Right lobe of liver (tissue), 6 donors: ENCODE results near the gene KIF23. TPM values are rescaled to one million over a fixed set of nuclear protein-coding genes. Genes with fewer than 3 reads are reported as not detected.

Experiments used
- ATAC-seq, 4 donors: fragments of 200-7000 bp; cut with Tn5 transposase; one replicate each; pipeline ENCODE4 v1.9.1; 2020; ENCODE audit warnings: mild to moderate bottlenecking in 4 of 4, moderate library complexity in 4 of 4
- DNase-seq, 3 donors: peaks; one replicate each; pipeline ENCODE4 v3.0.0-alpha.2; 2020
- H3K27ac ChIP-seq, 3 donors: fragments of 200-600 bp; one replicate each; pipeline ENCODE4 v1.8.0; 2022
- H3K27me3 ChIP-seq, 2 donors: fragments of 200-600 bp; one replicate each; pipeline ENCODE4 v1.8.0; 2022
- H3K36me3 ChIP-seq, 4 donors: fragments of 200-600 bp; sonication (generic) in 1 of 4; one replicate each; pipeline versions ENCODE4 v1.5.1 to v1.8.0; 2017 to 2022; ENCODE audit warnings: control low read depth in 1 of 4
- H3K4me1 ChIP-seq, 4 donors: fragments of 200-600 bp; sonication (generic) in 1 of 4; one replicate each; pipeline versions ENCODE4 v1.5.1 to v1.8.0; 2017 to 2022; ENCODE audit warnings: control low read depth in 1 of 4
- H3K4me3 ChIP-seq, 3 donors: fragments of 200-600 bp; one replicate each; pipeline ENCODE4 v1.8.0; 2022
- H3K9me3 ChIP-seq, 4 donors: fragments of 200-600 bp; sonication (generic) in 1 of 4; one replicate each; pipeline versions ENCODE4 v1.5.1 to v1.8.0; 2017 to 2022; ENCODE audit warnings: control low read depth in 1 of 4
- POLR2A ChIP-seq: fragments of 450-650 bp; IDR thresholded peaks from one replicate; pipeline ENCODE4 v1.6.1; 2017; ENCODE audit warnings: antibody characterized with exemption, mild to moderate bottlenecking
- WGBS: methylation state at CpG from one replicate; pipeline ENCODE4 v1.1.6; 2018; ENCODE audit warnings: low coverage, low lambda C conversion rate; ENCODE audit not compliant: insufficient coverage; ENCODE audit errors: missing lambda C conversion rate; 5-methylcytosine and 5-hydroxymethylcytosine counted together
- intact Hi-C, 2 donors: fragments of 100-400 bp; cut with DNase I; formaldehyde crosslinking; loops; one replicate each; pipeline versions ENCODE4 v1.11.2 to v1.14.1; 2022
- total RNA-seq, 6 experiments: library from RNA; depleted of rRNA in 2 of 6; stranded (reverse); fragments of >200 nt in 2 of 6; fragmentation: NEBNext Ultra II Directional in 3 of 6; extraction: Animal tissue kit (Norgen Biotek cat#: 25700) in 3 of 6; gene quantifications; one replicate each; pipeline versions ENCODE4 v1.1.0 to v1.2.4, GENCODE V29; 2016 to 2023
- TF ChIP-seq, protein P1 (sequence below), 4 donors: fragments of 200-600 bp in 3 of 4; fragments of 450-650 bp in 1 of 4; IDR thresholded peaks; one replicate each; pipeline versions ENCODE4 v1.5.1 to v1.8.0; 2016 to 2022; ENCODE audit warnings: antibody characterized with exemption in 4 of 4, mild to moderate bottlenecking in 2 of 4
- donor health status: DM: no; HTN: yes; CAD: no.
- donor health status: DM: no; HTN: no; CAD: no.
- donor health status: DM: no; HTN: no; CAD: no.
- donor health status: DM: no; HTN: yes; CAD: no.
- donor health status: DM: no; HTN: yes; CAD: no.

KIF23 gene
- total RNA-seq, 6 experiments from 2014 or later, result 0.09 to 2.2 (median 1.2) TPM

DNA sequence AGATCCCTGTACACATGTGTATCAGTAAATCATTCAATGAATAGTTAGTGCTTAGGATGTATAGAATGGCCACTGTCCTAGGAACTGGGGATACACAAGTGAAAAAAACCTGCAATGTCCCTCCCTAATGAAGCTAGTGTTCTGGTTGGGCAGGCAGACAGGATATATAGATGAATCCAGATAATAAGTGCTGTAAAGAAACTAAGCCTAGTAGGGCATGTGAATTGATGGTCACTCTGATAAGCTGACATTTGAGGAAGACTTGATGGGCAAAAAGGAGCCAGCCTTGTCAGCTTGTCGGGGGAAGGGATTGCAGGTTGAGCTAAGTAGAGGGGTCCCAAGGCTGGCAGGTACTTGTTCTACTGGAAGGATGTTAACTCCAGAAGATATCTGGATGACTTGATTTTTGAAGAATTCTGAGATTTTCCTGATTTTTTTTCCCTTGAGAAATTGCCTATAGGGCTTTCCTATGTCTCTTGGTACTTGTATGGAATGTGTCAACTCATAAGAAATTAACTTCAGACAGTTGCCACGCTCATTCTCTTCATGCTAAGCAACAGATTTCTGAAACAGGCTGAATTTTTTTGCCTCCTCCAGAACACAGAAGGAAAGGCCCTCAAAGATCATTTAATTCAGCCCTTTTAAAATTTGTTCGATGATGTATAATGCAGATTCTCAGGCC is 6.3 kb upstream of the KIF23 start:
- no peaks in the 10 kb centered on the region for H3K36me3 ChIP-seq
- WGBS, result 73% methylated on average over 3 of the region's 3 CpGs
- H3K4me3 ChIP-seq, result no peak overlapping the region
- H3K4me1 ChIP-seq, result no peaks in the 10 kb centered on the region
- H3K9me3 ChIP-seq, result no peaks in the 10 kb centered on the region
- no peak for TF ChIP-seq POLR2A
- TF ChIP-seq, protein P1, sequence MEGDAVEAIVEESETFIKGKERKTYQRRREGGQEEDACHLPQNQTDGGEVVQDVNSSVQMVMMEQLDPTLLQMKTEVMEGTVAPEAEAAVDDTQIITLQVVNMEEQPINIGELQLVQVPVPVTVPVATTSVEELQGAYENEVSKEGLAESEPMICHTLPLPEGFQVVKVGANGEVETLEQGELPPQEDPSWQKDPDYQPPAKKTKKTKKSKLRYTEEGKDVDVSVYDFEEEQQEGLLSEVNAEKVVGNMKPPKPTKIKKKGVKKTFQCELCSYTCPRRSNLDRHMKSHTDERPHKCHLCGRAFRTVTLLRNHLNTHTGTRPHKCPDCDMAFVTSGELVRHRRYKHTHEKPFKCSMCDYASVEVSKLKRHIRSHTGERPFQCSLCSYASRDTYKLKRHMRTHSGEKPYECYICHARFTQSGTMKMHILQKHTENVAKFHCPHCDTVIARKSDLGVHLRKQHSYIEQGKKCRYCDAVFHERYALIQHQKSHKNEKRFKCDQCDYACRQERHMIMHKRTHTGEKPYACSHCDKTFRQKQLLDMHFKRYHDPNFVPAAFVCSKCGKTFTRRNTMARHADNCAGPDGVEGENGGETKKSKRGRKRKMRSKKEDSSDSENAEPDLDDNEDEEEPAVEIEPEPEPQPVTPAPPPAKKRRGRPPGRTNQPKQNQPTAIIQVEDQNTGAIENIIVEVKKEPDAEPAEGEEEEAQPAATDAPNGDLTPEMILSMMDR (IDR thresholded peaks at IDR 0.05), result no peak
- H3K27ac ChIP-seq, result no peak overlapping the region
- DNase-seq, result no peak
- intact Hi-C loops, result no loop called here
- ATAC-seq, result no peak
- H3K27me3 ChIP-seq, result no peaks in the 10 kb centered on the region

DNA sequence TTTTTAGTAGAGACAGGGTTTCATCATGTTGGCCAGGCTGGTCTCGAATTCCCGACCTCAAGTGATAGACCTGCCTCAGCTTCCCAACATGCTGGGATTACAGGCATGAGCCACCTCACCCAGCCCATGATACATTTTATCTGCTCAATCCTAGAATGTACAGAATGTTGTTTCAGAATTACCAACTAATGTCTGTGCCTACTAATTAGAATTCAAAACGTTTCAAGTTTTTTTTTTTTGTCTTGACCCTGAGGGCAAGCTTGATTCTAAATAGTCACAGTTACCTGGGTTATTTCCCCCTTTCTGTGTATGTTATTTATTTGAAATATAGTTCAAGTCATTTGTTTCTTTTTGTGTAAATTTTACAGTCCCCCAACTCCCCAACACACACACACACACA is 5.3 kb upstream of the KIF23 start:
- 20% methylated on average over 1 of the region's 3 CpGs for WGBS
- no peak for TF ChIP-seq POLR2A
- TF ChIP-seq, protein P1 (IDR thresholded peaks at IDR 0.05), result no peak
- no peaks in the 10 kb centered on the region for H3K36me3 ChIP-seq
- H3K27me3 ChIP-seq, result no peaks in the 10 kb centered on the region
- H3K4me1 ChIP-seq, result no peaks in the 10 kb centered on the region
- no peak overlapping the region for H3K27ac ChIP-seq
- ATAC-seq, result no peak
- intact Hi-C loops, result no loop called here
- H3K9me3 ChIP-seq, result no peaks in the 10 kb centered on the region
- no peak overlapping the region for H3K4me3 ChIP-seq
- DNase-seq, result no peak

DNA sequence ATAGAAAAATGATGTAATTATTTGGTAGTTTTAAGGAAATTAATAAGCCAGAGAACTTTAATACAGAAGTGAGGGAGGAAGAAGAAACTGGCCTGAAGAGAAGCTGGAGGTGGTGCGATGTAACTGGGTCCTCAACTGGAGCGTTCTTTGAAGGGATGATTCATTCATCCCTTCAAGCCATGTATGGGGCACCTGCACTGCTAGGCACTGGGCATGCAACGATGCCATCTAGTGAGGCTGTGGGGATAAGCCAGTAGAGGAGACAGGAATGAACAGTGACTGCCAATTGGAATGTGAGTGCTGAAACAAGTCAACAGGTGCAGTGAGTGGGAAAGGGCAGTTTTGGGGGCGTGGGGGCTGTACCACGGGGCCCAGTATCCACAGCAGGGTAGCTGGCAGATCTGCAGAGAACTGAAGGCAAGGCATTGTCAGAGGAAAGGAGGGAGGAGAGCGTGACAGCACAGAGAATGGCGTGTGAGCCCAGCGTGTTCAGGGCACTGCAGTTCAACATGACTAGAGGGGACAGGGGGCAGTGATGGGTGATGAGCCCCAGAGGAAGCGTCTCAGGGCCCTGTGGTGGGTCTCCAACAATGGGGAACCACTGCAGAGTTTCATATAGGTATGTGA is 3.8 kb upstream of the KIF23 start:
- WGBS, result 47% methylated on average over 9 of the region's 9 CpGs
- ATAC-seq (peak in 3 of 4 donors; percentile 12 to 46 (median 30)), DNase-seq (no peak)
- TF ChIP-seq, protein P1 (IDR thresholded peaks at IDR 0.05), result peak in 2 of 4 donors; percentile 24 to 36
- TF ChIP-seq POLR2A, result no peak
- Histone ChIP-seq H3K27me3 (no peaks in the 10 kb centered on the region), H3K27ac (no peak overlapping the region), H3K9me3 (no peaks in the 10 kb centered on the region), H3K4me1 (peaks cover 0 to 4% (median 0%) of the 10 kb centered on the region in 4 donors), H3K36me3 (no peaks in the 10 kb centered on the region), H3K4me3 (no peak overlapping the region)
- intact Hi-C loops, result no loop called here

DNA sequence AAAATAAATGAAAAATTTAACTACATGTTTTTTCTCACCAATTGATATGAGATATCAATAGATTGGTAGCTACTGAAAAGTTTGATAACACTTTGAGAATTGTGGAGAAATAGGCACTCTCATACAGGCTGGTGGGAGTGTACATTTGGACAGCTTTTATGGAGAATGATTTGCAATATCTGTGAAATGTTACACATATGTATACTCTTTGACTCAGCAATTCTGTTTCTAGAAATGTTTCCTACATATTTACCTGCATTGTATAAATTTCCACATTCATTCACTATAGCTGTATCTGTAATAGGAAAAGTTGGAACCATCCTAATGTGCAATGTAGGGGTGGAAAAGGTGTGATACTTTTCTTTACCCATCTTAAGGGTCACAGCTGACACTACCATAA is 1.9 kb upstream of the KIF23 start:
- DNase-seq (no peak), ATAC-seq (no peak)
- Histone ChIP-seq H3K9me3 (no peaks in the 10 kb centered on the region), H3K27me3 (no peaks in the 10 kb centered on the region), H3K4me3 (no peak overlapping the region), H3K36me3 (no peaks in the 10 kb centered on the region), H3K27ac (no peak overlapping the region), H3K4me1 (peaks cover 0 to 4% (median 0%) of the 10 kb centered on the region in 4 donors)
- intact Hi-C loops, result no loop called here
- no peak for TF ChIP-seq POLR2A
- TF ChIP-seq, protein P1 (IDR thresholded peaks at IDR 0.05), result no peak
